HepG2 (cell line): ENCODE measurements around the gene BCKDHB. TPM values are rescaled to one million over a fixed set of nuclear protein-coding genes. Genes with fewer than 3 reads are reported as not detected.

ENCODE experiments used
- ARID2 ChIP-seq: sonication (generic); formaldehyde crosslinking; IDR thresholded peaks from 2 replicates; pipeline ENCODE4 v1.8.1; 2022; ENCODE audit warnings: mild to moderate bottlenecking, missing genetic modification reagents, borderline replicate concordance
- CBFB ChIP-seq: sonication (generic); formaldehyde crosslinking; IDR thresholded peaks from 2 replicates; pipeline ENCODE4 v1.4.0; 2020; ENCODE audit warnings: missing genetic modification reagents
- EP300 ChIP-seq, 3 experiments: sonication (generic) in 1 of 3; formaldehyde crosslinking in 1 of 3; IDR thresholded peaks; 2 replicates each; pipeline versions ENCODE4 v1.5.1 to v1.6.1; 2011 to 2020; ENCODE audit warnings: low read depth in 2 of 3, low read length in 2 of 3, borderline replicate concordance in 1 of 3, improper control_type of control experiment in 1 of 3, mild to moderate bottlenecking in 1 of 3, missing genetic modification reagents in 1 of 3, moderate library complexity in 1 of 3
- FOXK1 ChIP-seq: sonication (generic); formaldehyde crosslinking; IDR thresholded peaks from 2 replicates; pipeline ENCODE4 v1.4.0; 2020; ENCODE audit warnings: low read depth, missing genetic modification reagents, borderline replicate concordance
- NCOA2 ChIP-seq: sonication (generic); formaldehyde crosslinking; IDR thresholded peaks from 2 replicates; pipeline ENCODE4 v1.8.0; 2022; ENCODE audit warnings: inconsistent platforms
- PITX1 ChIP-seq: sonication (generic); formaldehyde crosslinking; IDR thresholded peaks from 2 replicates; pipeline ENCODE4 v1.5.1; 2020; ENCODE audit warnings: mild to moderate bottlenecking, missing genetic modification reagents
- RAD21 ChIP-seq: fragments of 450-650 bp; formaldehyde crosslinking; IDR thresholded peaks from 2 replicates; pipeline ENCODE4 v1.5.0; 2020; ENCODE audit warnings: mild to moderate bottlenecking
- TBX2 ChIP-seq: sonication (generic); formaldehyde crosslinking; IDR thresholded peaks from 2 replicates; pipeline ENCODE4 v1.5.0; 2020; ENCODE audit warnings: missing genetic modification reagents, mild to moderate bottlenecking, borderline replicate concordance
- YEATS4 ChIP-seq: sonication (generic); formaldehyde crosslinking; IDR thresholded peaks from 2 replicates; pipeline ENCODE4 v1.4.0; 2020; ENCODE audit warnings: missing genetic modification reagents, borderline replicate concordance
- ZNF143 ChIP-seq: sonication (generic); formaldehyde crosslinking; IDR thresholded peaks from 2 replicates; pipeline ENCODE4 v1.4.0; 2020; ENCODE audit warnings: missing genetic modification reagents
- ZNF180 ChIP-seq: sonication (generic); formaldehyde crosslinking; IDR thresholded peaks from 2 replicates; pipeline ENCODE4 v1.4.0; 2020; ENCODE audit warnings: low read depth, missing genetic modification reagents, borderline replicate concordance
- ZNF20 ChIP-seq: sonication (generic); formaldehyde crosslinking; IDR thresholded peaks from 2 replicates; pipeline ENCODE4 v1.4.0; 2020; ENCODE audit warnings: mild to moderate bottlenecking, moderate library complexity, missing genetic modification reagents
- ZNF589 ChIP-seq: sonication (generic); formaldehyde crosslinking; conservative IDR thresholded peaks from 2 replicates; pipeline ENCODE4 v1.8.0; 2022; ENCODE audit warnings: mild to moderate bottlenecking, moderate library complexity, missing genetic modification reagents
- ZNF780A ChIP-seq: sonication (generic); formaldehyde crosslinking; IDR thresholded peaks from 2 replicates; pipeline ENCODE4 v1.8.0; 2022; ENCODE audit warnings: mild to moderate bottlenecking, missing genetic modification reagents, moderate library complexity
- ZNF790 ChIP-seq: sonication (generic); formaldehyde crosslinking; IDR thresholded peaks from 2 replicates; pipeline ENCODE4 v1.8.0; 2022; ENCODE audit warnings: missing genetic modification reagents, mild to moderate bottlenecking, borderline replicate concordance
- polyA plus RNA-seq, 8 experiments: library from polyadenylated mRNA; depleted of rRNA in 3 of 8; stranded (reverse) in 7 of 8; unstranded in 1 of 8; fragments of >200 nt; fragmentation: Illumina TruSeq in 4 of 8; extraction: Trizol in 4 of 8; gene quantifications; 2 replicates each; pipeline versions ENCODE4 v1.2.1 to v1.2.3, GENCODE V29; 2011 to 2016; ENCODE audit warnings: low read depth in 4 of 8, missing spikeins in 1 of 8, mixed read lengths in 1 of 8; ENCODE audit not compliant: insufficient read depth in 1 of 8
- total RNA-seq, 5 experiments: library from RNA; depleted of rRNA; stranded (reverse); fragments of >200 nt; fragmentation: Illumina TruSeq; extraction: Trizol; gene quantifications; 2 replicates each; pipeline ENCODE4 v1.2.3, GENCODE V29; 2016; ENCODE audit warnings: low read depth in 1 of 5
- TF ChIP-seq, protein P1 (sequence below): sonication (generic); formaldehyde crosslinking; IDR thresholded peaks from 2 replicates; pipeline ENCODE4 v1.5.1; 2020; ENCODE audit warnings: mild to moderate bottlenecking, missing genetic modification reagents, moderate library complexity
- TF ChIP-seq, protein P2 (sequence below): sonication (generic); formaldehyde crosslinking; IDR thresholded peaks from 2 replicates; pipeline ENCODE4 v1.8.1; 2023; ENCODE audit warnings: missing genetic modification reagents, mild to moderate bottlenecking, borderline replicate concordance
- TF ChIP-seq, protein P3 (sequence below): sonication (generic); formaldehyde crosslinking; IDR thresholded peaks from 2 replicates; pipeline ENCODE4 v1.4.0; 2020; ENCODE audit warnings: mild to moderate bottlenecking, missing genetic modification reagents
- TF ChIP-seq, protein P4 (sequence below): sonication (generic); formaldehyde crosslinking; conservative IDR thresholded peaks from 2 replicates; pipeline ENCODE4 v1.8.0; 2022; ENCODE audit warnings: mild to moderate bottlenecking, moderate library complexity, missing genetic modification reagents
- TF ChIP-seq, protein P5 (sequence below): conservative IDR thresholded peaks from 2 replicates; pipeline ENCODE4 v1.6.1; 2018; ENCODE audit warnings: missing genetic modification reagents

Gene BCKDHB
- total and polyA plus RNA-seq, 2 of the 13 experiments (the other 11 are each of a cell fraction or from before 2014, with no cell fraction given), result 10.8 to 13.6 TPM

DNA sequence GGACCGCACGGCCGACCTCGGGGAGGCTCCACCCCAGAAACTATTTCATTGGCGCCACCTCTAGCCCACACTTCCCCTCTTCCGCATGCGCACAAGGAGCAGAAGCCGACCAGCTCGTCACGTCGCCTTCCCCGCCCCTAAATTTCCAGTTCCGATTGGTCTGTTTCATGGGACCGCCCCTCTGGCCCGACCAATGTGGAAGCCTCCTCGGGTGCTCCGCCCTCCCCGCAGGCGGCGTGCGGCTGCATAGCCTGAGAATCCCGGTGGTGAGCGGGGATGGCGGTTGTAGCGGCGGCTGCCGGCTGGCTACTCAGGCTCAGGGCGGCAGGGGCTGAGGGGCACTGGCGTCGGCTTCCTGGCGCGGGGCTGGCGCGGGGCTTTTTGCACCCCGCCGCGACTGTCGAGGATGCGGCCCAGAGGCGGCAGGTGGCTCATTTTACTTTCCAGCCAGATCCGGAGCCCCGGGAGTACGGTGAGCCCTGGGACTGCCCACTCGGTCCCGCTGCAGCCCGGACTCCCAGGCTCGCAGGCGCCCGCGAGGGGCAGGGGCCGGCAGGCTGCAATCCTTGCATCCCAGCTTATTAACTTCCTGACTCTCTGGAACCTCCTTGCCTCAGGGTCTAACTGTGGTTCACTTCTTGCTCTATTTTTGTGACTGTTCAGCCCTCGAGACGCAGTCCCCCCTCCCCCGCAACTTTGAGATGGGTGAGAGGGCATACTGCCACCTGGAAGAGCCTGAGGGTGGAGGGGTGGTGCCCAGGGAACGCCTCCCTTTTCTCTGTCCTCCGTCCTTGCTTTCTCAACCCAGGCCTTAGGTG lies at the start of gene BCKDHB (continued):
- TF ChIP-seq, protein P1, sequence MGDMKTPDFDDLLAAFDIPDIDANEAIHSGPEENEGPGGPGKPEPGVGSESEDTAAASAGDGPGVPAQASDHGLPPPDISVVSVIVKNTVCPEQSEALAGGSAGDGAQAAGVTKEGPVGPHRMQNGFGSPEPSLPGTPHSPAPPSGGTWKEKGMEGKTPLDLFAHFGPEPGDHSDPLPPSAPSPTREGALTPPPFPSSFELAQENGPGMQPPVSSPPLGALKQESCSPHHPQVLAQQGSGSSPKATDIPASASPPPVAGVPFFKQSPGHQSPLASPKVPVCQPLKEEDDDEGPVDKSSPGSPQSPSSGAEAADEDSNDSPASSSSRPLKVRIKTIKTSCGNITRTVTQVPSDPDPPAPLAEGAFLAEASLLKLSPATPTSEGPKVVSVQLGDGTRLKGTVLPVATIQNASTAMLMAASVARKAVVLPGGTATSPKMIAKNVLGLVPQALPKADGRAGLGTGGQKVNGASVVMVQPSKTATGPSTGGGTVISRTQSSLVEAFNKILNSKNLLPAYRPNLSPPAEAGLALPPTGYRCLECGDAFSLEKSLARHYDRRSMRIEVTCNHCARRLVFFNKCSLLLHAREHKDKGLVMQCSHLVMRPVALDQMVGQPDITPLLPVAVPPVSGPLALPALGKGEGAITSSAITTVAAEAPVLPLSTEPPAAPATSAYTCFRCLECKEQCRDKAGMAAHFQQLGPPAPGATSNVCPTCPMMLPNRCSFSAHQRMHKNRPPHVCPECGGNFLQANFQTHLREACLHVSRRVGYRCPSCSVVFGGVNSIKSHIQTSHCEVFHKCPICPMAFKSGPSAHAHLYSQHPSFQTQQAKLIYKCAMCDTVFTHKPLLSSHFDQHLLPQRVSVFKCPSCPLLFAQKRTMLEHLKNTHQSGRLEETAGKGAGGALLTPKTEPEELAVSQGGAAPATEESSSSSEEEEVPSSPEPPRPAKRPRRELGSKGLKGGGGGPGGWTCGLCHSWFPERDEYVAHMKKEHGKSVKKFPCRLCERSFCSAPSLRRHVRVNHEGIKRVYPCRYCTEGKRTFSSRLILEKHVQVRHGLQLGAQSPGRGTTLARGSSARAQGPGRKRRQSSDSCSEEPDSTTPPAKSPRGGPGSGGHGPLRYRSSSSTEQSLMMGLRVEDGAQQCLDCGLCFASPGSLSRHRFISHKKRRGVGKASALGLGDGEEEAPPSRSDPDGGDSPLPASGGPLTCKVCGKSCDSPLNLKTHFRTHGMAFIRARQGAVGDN, result peak; percentile 85
- TF ChIP-seq ZNF790 (CRISPR knock-in tag), result 0 out of 2 replicates have a peak, but pooled peaks have one; percentile 60
- 0 out of 2 replicates have a peak, but pooled peaks have one; percentile 28 for TF ChIP-seq RAD21 (CRISPR knock-in tag)
- no peak for TF ChIP-seq ZNF589 (CRISPR knock-in tag)
- TF ChIP-seq EP300 (IDR thresholded peaks at IDR 0.05; ENCODE audit: low read depth in 2 of 2, low read length in 2 of 2), result no peak
- TF ChIP-seq EP300 (CRISPR knock-in tag; IDR thresholded peaks at IDR 0.05; ENCODE audit: borderline replicate concordance), result no peak
- TF ChIP-seq, protein P2, sequence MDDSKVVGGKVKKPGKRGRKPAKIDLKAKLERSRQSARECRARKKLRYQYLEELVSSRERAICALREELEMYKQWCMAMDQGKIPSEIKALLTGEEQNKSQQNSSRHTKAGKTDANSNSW, result no peak
- TF ChIP-seq ZNF20 (CRISPR knock-in tag), result no peak
- TF ChIP-seq YEATS4 (CRISPR knock-in tag), result peak; percentile 75; the same call in 1 of the 2 replicates
- 0 out of 2 replicates have a peak, but pooled peaks have one; percentile 52 for TF ChIP-seq ZNF780A (CRISPR knock-in tag)
- TF ChIP-seq, protein P3, sequence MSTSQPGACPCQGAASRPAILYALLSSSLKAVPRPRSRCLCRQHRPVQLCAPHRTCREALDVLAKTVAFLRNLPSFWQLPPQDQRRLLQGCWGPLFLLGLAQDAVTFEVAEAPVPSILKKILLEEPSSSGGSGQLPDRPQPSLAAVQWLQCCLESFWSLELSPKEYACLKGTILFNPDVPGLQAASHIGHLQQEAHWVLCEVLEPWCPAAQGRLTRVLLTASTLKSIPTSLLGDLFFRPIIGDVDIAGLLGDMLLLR (CRISPR knock-in tag), result peak; percentile 18; the same call in 1 of the 2 replicates
- peak; percentile 56; the same call in 1 of the 2 replicates for TF ChIP-seq FOXK1 (CRISPR knock-in tag)
- TF ChIP-seq ARID2 (CRISPR knock-in tag), result no peak; the same call in 1 of the 2 replicates
- TF ChIP-seq, protein P4, sequence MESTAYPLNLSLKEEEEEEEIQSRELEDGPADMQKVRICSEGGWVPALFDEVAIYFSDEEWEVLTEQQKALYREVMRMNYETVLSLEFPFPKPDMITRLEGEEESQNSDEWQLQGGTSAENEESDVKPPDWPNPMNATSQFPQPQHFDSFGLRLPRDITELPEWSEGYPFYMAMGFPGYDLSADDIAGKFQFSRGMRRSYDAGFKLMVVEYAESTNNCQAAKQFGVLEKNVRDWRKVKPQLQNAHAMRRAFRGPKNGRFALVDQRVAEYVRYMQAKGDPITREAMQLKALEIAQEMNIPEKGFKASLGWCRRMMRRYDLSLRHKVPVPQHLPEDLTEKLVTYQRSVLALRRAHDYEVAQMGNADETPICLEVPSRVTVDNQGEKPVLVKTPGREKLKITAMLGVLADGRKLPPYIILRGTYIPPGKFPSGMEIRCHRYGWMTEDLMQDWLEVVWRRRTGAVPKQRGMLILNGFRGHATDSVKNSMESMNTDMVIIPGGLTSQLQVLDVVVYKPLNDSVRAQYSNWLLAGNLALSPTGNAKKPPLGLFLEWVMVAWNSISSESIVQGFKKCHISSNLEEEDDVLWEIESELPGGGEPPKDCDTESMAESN (CRISPR knock-in tag), result peak; percentile 76
- no peak; the same call in 1 of the 2 replicates for TF ChIP-seq NCOA2 (CRISPR knock-in tag)
- TF ChIP-seq, protein P5, sequence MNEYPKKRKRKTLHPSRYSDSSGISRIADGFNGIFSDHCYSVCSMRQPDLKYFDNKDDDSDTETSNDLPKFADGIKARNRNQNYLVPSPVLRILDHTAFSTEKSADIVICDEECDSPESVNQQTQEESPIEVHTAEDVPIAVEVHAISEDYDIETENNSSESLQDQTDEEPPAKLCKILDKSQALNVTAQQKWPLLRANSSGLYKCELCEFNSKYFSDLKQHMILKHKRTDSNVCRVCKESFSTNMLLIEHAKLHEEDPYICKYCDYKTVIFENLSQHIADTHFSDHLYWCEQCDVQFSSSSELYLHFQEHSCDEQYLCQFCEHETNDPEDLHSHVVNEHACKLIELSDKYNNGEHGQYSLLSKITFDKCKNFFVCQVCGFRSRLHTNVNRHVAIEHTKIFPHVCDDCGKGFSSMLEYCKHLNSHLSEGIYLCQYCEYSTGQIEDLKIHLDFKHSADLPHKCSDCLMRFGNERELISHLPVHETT (CRISPR knock-in tag), result no peak
- TF ChIP-seq ZNF180 (CRISPR knock-in tag), result no peak
- TF ChIP-seq PITX1 (CRISPR knock-in tag), result no peak
- peak; percentile 68; the same call in 1 of the 2 replicates for TF ChIP-seq CBFB (CRISPR knock-in tag)
- peak; percentile 74 for TF ChIP-seq TBX2 (CRISPR knock-in tag)
- peak; percentile 30; the same call in 1 of the 2 replicates for TF ChIP-seq ZNF143
